Smooth muscle cell (in vitro differentiated cells): ENCODE data around the gene DUSP12. TPM values are rescaled to one million over a fixed set of nuclear protein-coding genes. Genes with fewer than 3 reads are reported as not detected.

Experiments used
- DNase-seq: peaks from one replicate; lab custom pipeline; 2025; ENCODE audit not compliant: unreplicated experiment; lab: John Stamatoyannopoulos, UW
- H2AFZ ChIP-seq: fragments of 200-600 bp; sonication (generic); 2 replicates; pipeline ENCODE4 v1.6.0; 2016; ENCODE audit warnings: antibody characterized with exemption, low read depth, mild to moderate bottlenecking
- H3F3A ChIP-seq: fragments of 200-600 bp; sonication (generic); 2 replicates; pipeline ENCODE4 v1.6.0; 2017; ENCODE audit warnings: antibody characterized with exemption, low read depth
- H3K27ac ChIP-seq: fragments of 200-600 bp; sonication (generic); 2 replicates; pipeline ENCODE4 v1.5.1; 2016; ENCODE audit warnings: low read depth, mild to moderate bottlenecking
- H3K27me3 ChIP-seq: fragments of 200-600 bp; sonication (generic); 2 replicates; pipeline ENCODE4 v1.6.1; 2016; ENCODE audit warnings: low read depth, mild to moderate bottlenecking
- H3K36me3 ChIP-seq: fragments of 200-600 bp; sonication (generic); 2 replicates; pipeline ENCODE4 v1.5.1; 2016; ENCODE audit warnings: low read depth
- H3K4me1 ChIP-seq: fragments of 200-600 bp; sonication (generic); 2 replicates; pipeline ENCODE4 v1.5.1; 2016; ENCODE audit warnings: low read depth
- H3K4me2 ChIP-seq: fragments of 200-600 bp; sonication (generic); 2 replicates; pipeline ENCODE4 v1.6.0; 2016; ENCODE audit warnings: mild to moderate bottlenecking
- H3K4me3 ChIP-seq: fragments of 200-600 bp; sonication (generic); 2 replicates; pipeline ENCODE4 v1.5.1; 2016; ENCODE audit warnings: mild to moderate bottlenecking
- H3K79me2 ChIP-seq: fragments of 200-600 bp; sonication (generic); 2 replicates; pipeline ENCODE4 v1.6.0; 2016; ENCODE audit warnings: low read depth, mild to moderate bottlenecking
- H3K9ac ChIP-seq: fragments of 200-600 bp; sonication (generic); 2 replicates; pipeline ENCODE4 v1.6.0; 2016; ENCODE audit warnings: low read depth
- H3K9me3 ChIP-seq: fragments of 200-600 bp; sonication (generic); replicated peaks from 2 replicates; pipeline ENCODE4 v1.5.1; 2016; ENCODE audit warnings: low read depth
- H4K20me1 ChIP-seq: fragments of 200-600 bp; sonication (generic); 2 replicates; pipeline ENCODE4 v1.6.0; 2016; ENCODE audit warnings: low read depth
- CTCF ChIP-seq: fragments of 200-600 bp; sonication (generic); IDR thresholded peaks from 2 replicates; pipeline ENCODE4 v1.5.1; 2017; ENCODE audit warnings: borderline replicate concordance, mild to moderate bottlenecking, antibody characterized with exemption; ENCODE audit not compliant: insufficient read depth, poor library complexity, severe bottlenecking
- WGBS: methylation state at CpG from one replicate; pipeline ENCODE4 v1.1.7; 2016; ENCODE audit warnings: low lambda C conversion rate; 5-methylcytosine and 5-hydroxymethylcytosine counted together
- polyA plus RNA-seq: library from polyadenylated mRNA; unstranded; fragments of >200 nt; fragmentation: Nextera tagmentation; extraction: Ambion mirVana; gene quantifications from 2 replicates; pipeline ENCODE4 v1.2.1, GENCODE V29; 2016
- total RNA-seq: library from RNA; depleted of rRNA; stranded (reverse); fragments of >200 nt; gene quantifications from 2 replicates; pipeline ENCODE4 v1.2.3, GENCODE V29; 2014

DUSP12 gene
- total and polyA plus RNA-seq, 2 experiments from 2014 or later = 41.8 to 45.7 TPM

GRCh38 chr1:161709373-161709772 lies 40.2 kb upstream of the DUSP12 start:
- no peak for DNase-seq
- Histone ChIP-seq H2AFZ (no peak overlapping the region), H3K9me3 (no peaks in the 10 kb centered on the region), H3K4me2 (no peak overlapping the region), H3K27me3 (no peaks in the 10 kb centered on the region), H3K4me3 (no peak overlapping the region), H3F3A (no peaks in the 10 kb centered on the region), H4K20me1 (no peaks in the 10 kb centered on the region), H3K4me1 (no peaks in the 10 kb centered on the region), H3K27ac (no peak overlapping the region), H3K9ac (no peak overlapping the region), H3K79me2 (no peaks in the 10 kb centered on the region), H3K36me3 (no peaks in the 10 kb centered on the region)
- WGBS = 91% methylated on average over 4 of the region's 4 CpGs
- TF ChIP-seq CTCF = no peak

GRCh38 chr1:161710560-161710959 lies 39.0 kb upstream of the DUSP12 start:
- WGBS = 77% methylated on average over 4 of the region's 4 CpGs
- H3K4me2 ChIP-seq = no peak overlapping the region
- H3K4me1 ChIP-seq = no peaks in the 10 kb centered on the region
- H3K9ac ChIP-seq = no peak overlapping the region
- no peak overlapping the region for H3K27ac ChIP-seq
- H3K36me3 ChIP-seq = no peaks in the 10 kb centered on the region
- H2AFZ ChIP-seq = no peak overlapping the region
- no peak overlapping the region for H3K4me3 ChIP-seq
- TF ChIP-seq CTCF = no peak
- H4K20me1 ChIP-seq = no peaks in the 10 kb centered on the region
- no peak for DNase-seq
- H3K9me3 ChIP-seq = no peaks in the 10 kb centered on the region
- H3F3A ChIP-seq = no peaks in the 10 kb centered on the region
- no peaks in the 10 kb centered on the region for H3K27me3 ChIP-seq
- H3K79me2 ChIP-seq = no peaks in the 10 kb centered on the region

- TF ChIP-seq CTCF = no peak
- no peaks in the 10 kb centered on the region for H3F3A ChIP-seq
- 84% methylated on average over 8 of the region's 8 CpGs for WGBS
- no peak overlapping the region for H3K4me3 ChIP-seq
- H3K4me1 ChIP-seq = no peaks in the 10 kb centered on the region
- no peak overlapping the region for H3K27ac ChIP-seq
- no peaks in the 10 kb centered on the region for H3K36me3 ChIP-seq
- H3K9ac ChIP-seq = no peak overlapping the region
- no peak overlapping the region for H3K4me2 ChIP-seq
- no peaks in the 10 kb centered on the region for H3K79me2 ChIP-seq
- no peak overlapping the region for H2AFZ ChIP-seq
- H3K9me3 ChIP-seq = no peaks in the 10 kb centered on the region
- no peak for DNase-seq
- no peaks in the 10 kb centered on the region for H4K20me1 ChIP-seq
- no peaks in the 10 kb centered on the region for H3K27me3 ChIP-seq
Measured at GRCh38 chr1:161718559-161719324, 30.8 kb upstream of the DUSP12 start.

- H3K9me3 ChIP-seq = no peaks in the 10 kb centered on the region
- H3K79me2 ChIP-seq = no peaks in the 10 kb centered on the region
- no peaks in the 10 kb centered on the region for H3K36me3 ChIP-seq
- no peaks in the 10 kb centered on the region for H4K20me1 ChIP-seq
- no peaks in the 10 kb centered on the region for H3K4me1 ChIP-seq
- WGBS = 100% methylated on average over 1 of the region's 1 CpG
- no peak overlapping the region for H3K4me2 ChIP-seq
- TF ChIP-seq CTCF = no peak
- H3F3A ChIP-seq = no peaks in the 10 kb centered on the region
- H3K27ac ChIP-seq = no peak overlapping the region
- no peak overlapping the region for H3K9ac ChIP-seq
- no peak overlapping the region for H2AFZ ChIP-seq
- no peak for DNase-seq
- H3K27me3 ChIP-seq = no peaks in the 10 kb centered on the region
- H3K4me3 ChIP-seq = no peak overlapping the region
Measured at GRCh38 chr1:161719325-161719611, 30.3 kb upstream of the DUSP12 start.
